ENCODE measurements around the gene RETREG3. TPM values are rescaled to one million over a fixed set of nuclear protein-coding genes. Genes with fewer than 3 reads are reported as not detected.
A peak's percentile ranks its signal among the peaks of the same experiment; 100 is the strongest.

Gene RETREG3
- total and polyA plus RNA-seq, 9 of the 15 experiments (the other 6 are each of a cell fraction or from before 2014, with no cell fraction given) = 4.1 to 39.0 (median 16.9) TPM

- TF ChIP-seq ZBTB17 (CRISPR knock-in tag; IDR thresholded peaks at IDR 0.05) (no peak), CBFA2T2 (conservative IDR thresholded peaks at IDR 0.05) (peak; percentile 89), FOSL1 (tag; conservative IDR thresholded peaks at IDR 0.05) (peak; percentile 95), ZNF134 (CRISPR knock-in tag; conservative IDR thresholded peaks at IDR 0.05) (peak; percentile 53; the same call in 1 of the 2 replicates), RERE (CRISPR knock-in tag; IDR thresholded peaks at IDR 0.05; ENCODE audit: borderline replicate concordance) (no peak), NR2C2 (CRISPR knock-in tag; IDR thresholded peaks at IDR 0.05) (no peak), NR2C2 (tag; IDR thresholded peaks at IDR 0.05) (peak; percentile 69), ZNF512 (tag; IDR thresholded peaks at IDR 0.05) (no peak), FOXM1 (IDR thresholded peaks at IDR 0.05; ENCODE audit: low read depth) (peak; percentile 57), FOXM1 (CRISPR knock-in tag; IDR thresholded peaks at IDR 0.05; ENCODE audit: low read depth) (no peak), HNRNPK (IDR thresholded peaks at IDR 0.05; ENCODE audit: low read depth, low read length, poor library complexity, severe bottlenecking) (no peak), FOXJ2 (tag; IDR thresholded peaks at IDR 0.05) (no peak), NCOA4 (IDR thresholded peaks at IDR 0.05; ENCODE audit: partially characterized antibody) (no peak), NRF1 (conservative IDR thresholded peaks at IDR 0.05 in 1 of 2, IDR thresholded peaks at IDR 0.05 in 1 of 2) (peak; percentile 28 to 42; a peak in 3 of 4 replicates), MLLT1 (IDR thresholded peaks at IDR 0.05) (peak in 1 of 2 experiments; percentile 74; a peak in 1 of 4 replicates), SIN3A (IDR thresholded peaks at IDR 0.05; ENCODE audit: borderline replicate concordance in 2 of 2, control insufficient read depth in 1 of 2, low read depth in 2 of 2, low read length in 2 of 2) (0 out of 4 replicates have a peak, but pooled peaks of 1 of the 2 experiments have one; percentile 49)
Measured at GRCh38 chr17:42623732-42624596, 14.8 kb upstream of the RETREG3 start (continued).
